GM21360 (cell line): Measurements from ENCODE around the gene SYNE3.

Experiments
- ATAC-seq: cut with Tn5 transposase; IDR thresholded peaks from one replicate; pipeline ENCODE4 v1.9.1; 2021; ENCODE audit warnings: mild to moderate bottlenecking, moderate library complexity; ENCODE audit not compliant: unreplicated experiment

SYNE3 gene

GRCh38 chr14:95541932-95542930 lies 25.8 kb upstream of the SYNE3 start:
- no peak for ATAC-seq

GRCh38 chr14:95541346-95541745 lies 24.9 kb upstream of the SYNE3 start:
- ATAC-seq: no peak

- no peak for ATAC-seq
These were observed 23.9 kb upstream of the SYNE3 start for GRCh38 chr14:95540236-95540855.

GRCh38 chr14:95538801-95539509 lies 22.5 kb upstream of the SYNE3 start:
- no peak for ATAC-seq

- ATAC-seq: no peak
These were observed 21.0 kb upstream of the SYNE3 start for GRCh38 chr14:95537298-95538089.

- ATAC-seq: no peak
These were observed 20.2 kb upstream of the SYNE3 start for GRCh38 chr14:95536671-95537070.

- ATAC-seq: no peak
These were observed 19.7 kb upstream of the SYNE3 start for GRCh38 chr14:95536036-95536593.

- no peak for ATAC-seq
These were observed 19.0 kb upstream of the SYNE3 start for GRCh38 chr14:95535226-95536021.

GRCh38 chr14:95534299-95535225 lies 18.1 kb upstream of the SYNE3 start, which contains the start of gene GLRX5:
Gene GLRX5 (plus strand): TSS chr14:95535050. CDS start chr14:95535090, 40 bp downstream.
- peak; percentile 94 for ATAC-seq

- no peak for ATAC-seq
These were observed 17.4 kb upstream of the SYNE3 start for GRCh38 chr14:95533822-95534221.

GRCh38 chr14:95533391-95533821 lies 17.0 kb upstream of the SYNE3 start:
- no peak for ATAC-seq

- ATAC-seq: no peak
These were observed 15.5 kb upstream of the SYNE3 start for GRCh38 chr14:95531969-95532368.

GRCh38 chr14:95531473-95531872 lies 15.0 kb upstream of the SYNE3 start:
- ATAC-seq: no peak

GRCh38 chr14:95530473-95531276 lies 14.2 kb upstream of the SYNE3 start:
- ATAC-seq: no peak

- ATAC-seq: no peak
These were observed 12.8 kb upstream of the SYNE3 start for GRCh38 chr14:95529216-95529615.

- ATAC-seq: no peak
These were observed 11.0 kb upstream of the SYNE3 start for GRCh38 chr14:95527387-95528002.
